ENCODE data around the gene AIG1.
"Not testable (repeated sequence)": the region's sequence is repeated elsewhere in the genome, so short reads cannot be mapped to it uniquely, and the experiment has no call there.

Gene AIG1

GRCh38 chr6:143234734-143235133 lies 174.0 kb downstream of the AIG1 start:
- DNase-seq (ENCODE audit: low spot score), result no peak

GRCh38 chr6:143236151-143236798 lies 175.6 kb downstream of the AIG1 start:
- DNase-seq (ENCODE audit: low spot score), result no peak

- DNase-seq (ENCODE audit: low spot score), result no peak
These were observed 177.6 kb downstream of the AIG1 start for GRCh38 chr6:143238306-143238705.

GRCh38 chr6:143241111-143241510 lies 180.4 kb downstream of the AIG1 start:
- DNase-seq (ENCODE audit: low spot score), result no peak

GRCh38 chr6:143241911-143242310 lies 181.2 kb downstream of the AIG1 start:
- DNase-seq (ENCODE audit: low spot score), result no peak

GRCh38 chr6:143243786-143244185 lies 183.1 kb downstream of the AIG1 start:
- no peak for DNase-seq (ENCODE audit: low spot score)

- no peak for DNase-seq (ENCODE audit: low spot score)
These were observed 185.0 kb downstream of the AIG1 start for GRCh38 chr6:143245656-143246055.

GRCh38 chr6:143246166-143246775 lies 185.6 kb downstream of the AIG1 start:
- not testable (repeated sequence) for DNase-seq (ENCODE audit: low spot score)

- DNase-seq (ENCODE audit: low spot score), result no peak
These were observed 186.9 kb downstream of the AIG1 start for GRCh38 chr6:143247586-143247985.

GRCh38 chr6:143248359-143248758 lies 187.7 kb downstream of the AIG1 start:
- DNase-seq (ENCODE audit: low spot score), result no peak

GRCh38 chr6:143251288-143251687 lies 190.6 kb downstream of the AIG1 start:
- no peak for DNase-seq (ENCODE audit: low spot score)

GRCh38 chr6:143252961-143253360 lies 192.3 kb downstream of the AIG1 start:
- no peak for DNase-seq (ENCODE audit: low spot score)

- DNase-seq (ENCODE audit: low spot score), result no peak
These were observed 192.9 kb downstream of the AIG1 start for GRCh38 chr6:143253586-143253985.

- DNase-seq (ENCODE audit: low spot score), result no peak
These were observed 198.3 kb downstream of the AIG1 start for GRCh38 chr6:143258945-143259344.

GRCh38 chr6:143260857-143261256 lies 200.2 kb downstream of the AIG1 start:
- DNase-seq (ENCODE audit: low spot score), result no peak

GRCh38 chr6:143261899-143262436 lies 201.3 kb downstream of the AIG1 start:
- DNase-seq (ENCODE audit: low spot score), result no peak

- no peak for DNase-seq (ENCODE audit: low spot score)
These were observed 202.2 kb downstream of the AIG1 start for GRCh38 chr6:143262859-143263258.

GRCh38 chr6:143264379-143264778 lies 203.7 kb downstream of the AIG1 start:
- no peak for DNase-seq (ENCODE audit: low spot score)

- no peak for DNase-seq (ENCODE audit: low spot score)
These were observed 204.5 kb downstream of the AIG1 start for GRCh38 chr6:143264986-143265764.

- DNase-seq (ENCODE audit: low spot score), result no peak
These were observed 207.1 kb downstream of the AIG1 start for GRCh38 chr6:143267760-143268159.

- DNase-seq (ENCODE audit: low spot score), result no peak
These were observed 207.8 kb downstream of the AIG1 start for GRCh38 chr6:143268439-143268838.

- no peak for DNase-seq (ENCODE audit: low spot score)
These were observed 209.3 kb downstream of the AIG1 start for GRCh38 chr6:143270026-143270425.

GRCh38 chr6:143271024-143271423 lies 210.3 kb downstream of the AIG1 start:
- no peak for DNase-seq (ENCODE audit: low spot score)
